Hepatocyte (in vitro differentiated cells): Measurements from ENCODE around the gene GNAO1.

Experiments
- EZH2 ChIP-seq: fragments of 200-600 bp; sonication (generic); IDR thresholded peaks from 2 replicates; pipeline ENCODE4 v1.6.1; 2016; ENCODE audit warnings: antibody characterized with exemption, mild to moderate bottlenecking, borderline replicate concordance
- EZH2phosphoT487 ChIP-seq: fragments of 200-600 bp; sonication (generic); IDR thresholded peaks from one replicate; pipeline ENCODE4 v1.6.1; 2018; ENCODE audit warnings: antibody characterized with exemption, mild to moderate bottlenecking, low read depth, moderate library complexity; ENCODE audit not compliant: unreplicated experiment, severe bottlenecking
- TF ChIP-seq, protein P1 (sequence below): fragments of 200-600 bp; sonication (generic); IDR thresholded peaks from 2 replicates; pipeline ENCODE4 v1.5.1; 2016; ENCODE audit warnings: antibody characterized with exemption, mild to moderate bottlenecking; ENCODE audit not compliant: poor library complexity

DNA sequence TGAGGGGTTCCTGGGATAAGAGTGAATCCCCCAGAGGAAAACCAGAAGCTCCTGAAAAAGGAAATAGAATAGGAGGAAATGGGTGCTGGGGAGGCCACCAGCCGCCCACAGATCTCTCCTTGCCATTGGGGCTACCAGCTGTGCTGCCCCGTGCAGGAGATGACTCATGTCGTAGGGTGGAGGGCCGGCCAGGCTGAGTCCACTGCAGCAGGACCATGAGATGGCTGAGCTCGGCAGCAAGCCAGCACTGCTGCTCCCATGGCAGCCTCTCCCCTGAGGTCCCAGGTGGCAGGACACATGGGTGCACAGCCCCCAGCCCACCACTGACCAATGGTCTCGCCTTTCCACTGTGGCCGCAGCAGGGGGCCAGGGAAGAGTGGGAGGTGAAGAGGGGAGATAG lies 95.5 kb downstream of the GNAO1 start:
- TF ChIP-seq, protein P1, sequence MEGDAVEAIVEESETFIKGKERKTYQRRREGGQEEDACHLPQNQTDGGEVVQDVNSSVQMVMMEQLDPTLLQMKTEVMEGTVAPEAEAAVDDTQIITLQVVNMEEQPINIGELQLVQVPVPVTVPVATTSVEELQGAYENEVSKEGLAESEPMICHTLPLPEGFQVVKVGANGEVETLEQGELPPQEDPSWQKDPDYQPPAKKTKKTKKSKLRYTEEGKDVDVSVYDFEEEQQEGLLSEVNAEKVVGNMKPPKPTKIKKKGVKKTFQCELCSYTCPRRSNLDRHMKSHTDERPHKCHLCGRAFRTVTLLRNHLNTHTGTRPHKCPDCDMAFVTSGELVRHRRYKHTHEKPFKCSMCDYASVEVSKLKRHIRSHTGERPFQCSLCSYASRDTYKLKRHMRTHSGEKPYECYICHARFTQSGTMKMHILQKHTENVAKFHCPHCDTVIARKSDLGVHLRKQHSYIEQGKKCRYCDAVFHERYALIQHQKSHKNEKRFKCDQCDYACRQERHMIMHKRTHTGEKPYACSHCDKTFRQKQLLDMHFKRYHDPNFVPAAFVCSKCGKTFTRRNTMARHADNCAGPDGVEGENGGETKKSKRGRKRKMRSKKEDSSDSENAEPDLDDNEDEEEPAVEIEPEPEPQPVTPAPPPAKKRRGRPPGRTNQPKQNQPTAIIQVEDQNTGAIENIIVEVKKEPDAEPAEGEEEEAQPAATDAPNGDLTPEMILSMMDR: no peak
- TF ChIP-seq EZH2: no peak
- no peak for TF ChIP-seq EZH2phosphoT487
